Smooth muscle cell of the brain vasculature (primary cell): ENCODE data around the gene NEDD4.
"Not testable (repeated sequence)": the region's sequence is repeated elsewhere in the genome, so short reads cannot be mapped to it uniquely, and the experiment has no call there.

Source experiments
- DNase-seq: peaks from one replicate; pipeline ENCODE4 v3.0.0-alpha.2; 2012; ENCODE audit warnings: low read depth, low spot score

The NEDD4 gene

GRCh38 chr15:55897560-55898336, 95.7 kb downstream of the NEDD4 start:
- no peak for DNase-seq

DNA sequence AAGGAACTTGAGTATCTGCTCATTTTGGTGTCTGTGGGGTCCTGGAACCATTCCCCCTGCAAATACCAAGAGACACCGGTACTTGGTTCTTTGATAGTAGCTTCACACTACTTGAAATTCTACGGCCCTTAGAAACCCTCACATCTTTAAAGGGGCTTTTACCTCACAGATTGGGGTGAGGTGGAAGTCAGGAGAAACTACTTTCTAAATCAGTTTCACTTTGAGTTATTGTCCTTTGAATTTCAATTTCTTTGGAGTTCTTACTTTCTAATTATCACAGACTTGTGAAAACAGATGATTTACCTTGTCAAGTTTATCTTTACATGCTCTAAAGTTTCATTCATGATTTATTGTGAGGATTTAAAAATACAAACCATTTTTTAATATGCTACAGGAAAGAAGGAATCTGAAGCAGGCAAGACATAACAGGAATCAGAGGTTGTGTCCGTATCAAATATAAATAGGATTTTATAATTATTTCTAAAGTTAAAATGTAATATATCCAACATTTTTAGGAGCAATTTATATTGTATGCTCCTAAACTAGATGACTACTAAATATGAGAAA, 98.9 kb downstream of the NEDD4 start:
- DNase-seq: no peak

DNA sequence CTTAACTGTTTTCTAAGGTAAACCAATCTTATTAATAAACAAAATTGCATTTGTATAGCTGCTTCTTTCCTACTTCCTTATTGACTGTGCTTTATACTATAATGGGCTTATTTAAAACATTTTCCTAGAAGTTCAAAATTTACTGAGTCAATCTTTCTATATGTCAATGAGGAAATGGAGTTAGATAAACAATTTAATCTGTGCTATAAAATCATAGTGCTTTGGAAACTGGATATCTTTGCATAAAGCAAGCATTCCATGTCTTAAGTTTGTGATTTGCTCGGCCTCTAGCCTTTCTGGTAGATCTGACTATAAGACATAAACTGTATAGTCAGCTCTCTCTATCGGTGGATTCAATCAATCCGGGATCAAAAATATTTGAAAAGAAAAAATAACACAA, 99.6 kb downstream of the NEDD4 start:
- DNase-seq: no peak

GRCh38 chr15:55891196-55891595, 102.2 kb downstream of the NEDD4 start:
- no peak for DNase-seq

DNA sequence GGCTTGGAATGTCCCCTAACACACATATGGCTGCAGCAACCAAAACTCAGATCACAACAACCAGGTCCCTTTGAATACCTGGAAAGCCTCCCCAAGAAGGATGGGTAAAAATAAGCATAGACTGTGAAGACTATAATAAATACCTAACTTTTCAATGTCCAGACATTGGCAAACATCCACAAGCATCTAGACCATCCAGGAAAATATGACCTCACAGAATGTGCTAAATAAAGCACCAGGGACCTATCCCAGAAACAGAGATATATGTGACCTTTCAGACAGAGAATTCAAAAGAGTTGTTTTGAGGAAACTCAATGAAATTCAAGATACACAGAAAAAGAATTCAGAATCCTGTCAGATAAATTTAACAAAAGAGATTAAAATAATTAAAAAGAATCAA, 109.2 kb downstream of the NEDD4 start:
- DNase-seq: no peak

GRCh38 chr15:55879181-55879580, 114.2 kb downstream of the NEDD4 start:
- DNase-seq: no peak

DNA sequence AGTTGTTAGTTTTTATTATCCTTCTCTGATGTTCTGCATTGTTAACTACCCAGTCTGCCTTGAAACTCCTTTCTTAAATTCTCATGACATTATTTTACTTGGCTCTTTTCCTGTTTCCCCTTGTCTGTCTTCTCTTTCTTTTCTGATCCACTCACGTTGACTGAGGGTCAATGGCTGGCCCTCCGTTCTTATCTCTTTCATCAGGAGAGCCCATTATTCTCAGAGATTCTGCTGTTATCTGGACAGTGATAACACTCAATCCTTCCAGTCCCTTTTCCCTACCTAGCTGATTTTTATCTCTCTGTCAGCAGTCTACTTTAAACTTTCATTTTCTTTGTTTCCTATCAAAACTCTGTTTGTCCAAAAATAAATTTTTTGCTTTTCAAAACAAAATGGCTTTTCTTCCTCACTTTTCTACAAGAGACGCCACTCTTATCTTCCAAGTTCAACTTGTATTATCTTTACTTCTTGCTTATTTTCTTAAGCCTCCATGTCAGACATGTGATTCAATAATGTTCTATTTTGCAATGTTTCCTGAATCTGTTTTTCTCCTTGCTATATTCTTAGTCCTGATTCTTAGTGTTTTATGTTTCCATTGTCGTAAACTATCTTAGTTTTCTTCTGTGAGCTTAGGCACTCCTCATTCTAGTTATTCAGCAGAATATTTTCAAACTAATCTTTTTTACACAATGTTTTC, 120.2 kb downstream of the NEDD4 start:
- no peak for DNase-seq

GRCh38 chr15:55872471-55872870, 120.9 kb downstream of the NEDD4 start:
- no peak for DNase-seq

DNA sequence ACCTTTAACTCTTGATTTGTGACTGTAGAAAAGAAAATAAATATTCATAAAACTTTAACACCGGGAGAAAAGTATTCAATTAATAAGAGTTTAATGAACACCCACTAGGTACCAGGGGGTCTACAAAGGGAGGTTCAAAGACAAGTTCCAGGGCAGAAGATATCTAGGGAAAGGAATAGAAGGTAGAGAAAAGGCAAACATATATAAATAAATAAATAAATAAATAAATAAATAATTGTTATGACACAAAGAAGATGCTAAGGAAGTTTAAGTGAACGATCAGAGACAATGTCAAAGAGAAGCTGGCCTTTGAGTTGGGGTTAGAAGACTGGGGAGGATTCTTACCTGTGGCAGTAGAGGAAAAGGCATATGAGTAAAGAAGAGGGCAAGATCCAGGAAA, 123.8 kb downstream of the NEDD4 start:
- no peak for DNase-seq

GRCh38 chr15:55868707-55869106, 124.7 kb downstream of the NEDD4 start:
- DNase-seq: no peak

DNA sequence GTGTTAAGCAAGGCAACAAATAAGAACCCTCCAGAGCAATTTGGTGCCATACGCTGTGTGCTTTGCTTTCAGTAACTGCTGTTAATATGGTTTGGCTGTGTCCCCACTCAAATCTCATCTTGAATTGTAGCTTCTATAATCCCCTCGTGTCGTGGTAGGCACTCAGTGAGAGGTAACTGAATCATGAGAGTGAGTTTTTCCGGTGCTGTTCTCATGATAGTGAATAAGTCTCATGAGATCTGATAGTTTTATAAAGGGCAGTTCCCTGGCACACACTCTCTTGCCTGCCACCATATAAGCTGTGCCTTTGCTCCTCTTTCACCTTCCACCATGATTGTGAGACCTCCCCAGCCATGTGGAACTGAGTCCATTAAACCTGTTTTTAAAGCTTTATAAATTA, 125.1 kb downstream of the NEDD4 start:
- not testable (repeated sequence) for DNase-seq

- no peak for DNase-seq
These were observed 129.5 kb downstream of the NEDD4 start for GRCh38 chr15:55863911-55864310.

DNA sequence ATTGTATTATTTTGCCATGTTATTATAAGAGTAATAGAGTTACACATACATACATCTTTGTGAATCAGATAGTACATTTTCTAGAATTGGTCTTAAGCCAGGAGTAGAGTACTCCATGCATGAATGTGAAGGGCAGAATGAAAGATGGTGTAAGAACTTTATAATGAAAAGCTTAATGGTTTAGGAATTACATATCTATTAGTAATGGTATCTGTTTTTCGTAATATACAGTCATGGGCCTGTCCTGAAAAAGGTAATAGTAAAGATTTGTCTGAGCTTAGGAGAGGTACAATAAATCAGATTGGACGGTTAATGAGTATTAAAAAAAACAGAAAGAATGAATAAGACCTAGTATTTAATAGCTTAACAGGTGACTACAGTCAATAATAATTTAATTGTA, 132.3 kb downstream of the NEDD4 start:
- no peak for DNase-seq

DNA sequence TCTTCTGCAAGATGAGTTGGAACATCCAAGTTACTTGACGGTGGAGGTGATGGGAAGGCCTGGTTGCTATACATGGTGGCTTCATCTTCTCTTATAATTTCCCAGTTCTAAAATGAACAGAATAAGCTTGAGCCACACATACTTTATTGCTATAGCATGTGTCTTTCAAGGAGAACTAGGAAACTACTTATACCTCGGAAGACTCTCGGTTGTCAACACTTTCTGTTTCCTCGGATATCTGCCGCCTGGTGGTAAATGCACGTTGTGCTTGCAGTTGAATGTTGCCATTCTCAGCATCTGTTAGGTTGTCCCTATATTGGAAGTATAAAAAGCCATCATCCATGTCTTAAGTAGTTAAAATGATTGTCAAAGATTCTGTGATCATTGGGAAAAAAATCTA, 132.9 kb downstream of the NEDD4 start:
- DNase-seq: no peak

- no peak for DNase-seq
These were observed 133.7 kb downstream of the NEDD4 start for GRCh38 chr15:55859681-55860080.

DNA sequence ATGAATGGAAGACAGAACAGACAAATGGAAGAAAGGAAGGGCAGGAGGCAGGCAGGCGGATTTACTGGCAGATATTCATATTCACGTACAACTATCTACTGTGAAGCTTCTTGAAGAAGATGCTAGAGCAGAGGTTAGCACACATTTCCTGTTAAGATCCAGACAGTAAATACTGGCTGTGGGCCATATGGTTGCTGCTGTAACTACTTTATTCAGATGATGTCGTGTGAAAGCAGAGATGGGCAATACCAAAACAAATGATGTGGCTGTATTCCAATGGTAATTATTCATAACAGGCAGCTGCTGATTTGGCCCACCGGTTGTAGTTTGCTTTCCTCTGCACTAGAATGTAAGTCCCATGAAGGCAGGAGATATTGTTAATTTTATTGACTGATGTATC, 134.8 kb downstream of the NEDD4 start:
- DNase-seq: no peak

DNA sequence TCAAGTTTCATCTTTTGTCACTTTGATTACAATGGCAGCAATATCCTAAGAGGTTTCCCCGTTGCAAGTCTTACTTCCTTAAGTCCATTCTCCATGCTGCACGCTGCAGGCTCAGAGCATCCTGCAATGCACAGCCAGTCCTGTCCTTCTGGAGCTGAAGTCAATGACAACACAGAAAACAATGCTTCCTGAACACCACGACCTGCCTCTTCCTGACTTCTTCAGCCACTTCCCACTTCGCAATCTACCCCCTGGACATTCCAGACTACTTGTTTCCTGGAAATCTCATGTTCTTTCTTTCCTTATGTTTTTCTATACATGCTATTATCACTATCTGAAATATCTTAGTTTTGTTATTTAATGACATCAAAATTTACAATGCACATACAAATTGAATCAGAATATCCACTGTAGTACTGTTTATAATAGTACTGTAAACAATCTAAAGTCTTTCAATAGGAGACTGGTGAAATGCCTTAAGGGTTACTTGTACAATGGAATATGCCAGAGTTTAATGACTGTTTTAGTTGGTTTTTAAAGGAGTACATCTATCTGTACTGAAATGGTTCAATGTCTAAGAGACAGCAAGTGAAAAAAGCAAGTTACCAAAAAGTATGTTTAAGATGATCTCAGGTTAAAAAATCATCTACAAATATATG, 136.8 kb downstream of the NEDD4 start:
- DNase-seq: no peak

- DNase-seq: no peak
These were observed 140.3 kb downstream of the NEDD4 start for GRCh38 chr15:55853134-55853533.

- DNase-seq: peak; percentile 69
These were observed 147.2 kb downstream of the NEDD4 start for GRCh38 chr15:55846116-55846707.

- DNase-seq: not testable (repeated sequence)
These were observed 150.5 kb downstream of the NEDD4 start for GRCh38 chr15:55842897-55843296.

DNA sequence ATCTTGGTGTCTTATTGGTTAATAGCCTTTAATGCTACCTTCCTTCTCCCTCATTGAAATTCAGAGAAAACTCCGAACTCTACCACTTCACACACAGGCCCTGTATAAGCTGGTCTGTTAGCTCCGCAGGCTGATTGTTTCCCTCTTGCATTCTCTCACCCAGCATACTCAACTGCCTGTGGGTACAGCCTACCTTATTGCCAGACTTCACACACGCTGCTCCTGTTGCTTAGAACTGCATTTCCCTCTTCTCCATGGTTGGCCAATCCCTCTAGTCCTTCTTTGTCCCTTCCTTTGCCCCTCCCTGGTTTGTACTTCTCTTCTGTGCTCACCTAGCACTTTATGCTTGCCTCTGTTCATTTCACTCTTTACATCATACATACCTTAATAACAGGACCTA, 157.5 kb downstream of the NEDD4 start:
- no peak for DNase-seq

- no peak for DNase-seq
These were observed 159.1 kb downstream of the NEDD4 start for GRCh38 chr15:55834331-55834730.
